ENCODE results near the gene KCNMB2.

DNA sequence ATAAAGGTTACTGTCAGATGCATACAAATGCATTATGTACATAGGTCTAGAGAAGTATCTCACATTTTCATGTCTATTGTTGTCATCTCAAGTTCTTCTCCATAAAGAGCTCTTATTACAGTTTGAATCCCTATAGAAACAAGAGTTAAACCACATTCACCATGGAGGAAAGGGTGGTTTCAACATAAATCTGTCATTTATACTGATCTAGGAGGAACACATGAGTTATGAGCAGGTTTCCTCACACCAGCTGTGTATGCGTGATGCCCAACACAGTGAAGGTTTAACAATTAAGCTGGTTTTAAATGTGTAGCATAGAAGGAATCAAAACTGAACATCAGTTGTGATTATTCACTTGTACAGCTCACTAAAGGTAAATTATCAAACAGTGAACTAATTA is 251.7 kb downstream of the KCNMB2 start:
- TF ChIP-seq, protein P1, sequence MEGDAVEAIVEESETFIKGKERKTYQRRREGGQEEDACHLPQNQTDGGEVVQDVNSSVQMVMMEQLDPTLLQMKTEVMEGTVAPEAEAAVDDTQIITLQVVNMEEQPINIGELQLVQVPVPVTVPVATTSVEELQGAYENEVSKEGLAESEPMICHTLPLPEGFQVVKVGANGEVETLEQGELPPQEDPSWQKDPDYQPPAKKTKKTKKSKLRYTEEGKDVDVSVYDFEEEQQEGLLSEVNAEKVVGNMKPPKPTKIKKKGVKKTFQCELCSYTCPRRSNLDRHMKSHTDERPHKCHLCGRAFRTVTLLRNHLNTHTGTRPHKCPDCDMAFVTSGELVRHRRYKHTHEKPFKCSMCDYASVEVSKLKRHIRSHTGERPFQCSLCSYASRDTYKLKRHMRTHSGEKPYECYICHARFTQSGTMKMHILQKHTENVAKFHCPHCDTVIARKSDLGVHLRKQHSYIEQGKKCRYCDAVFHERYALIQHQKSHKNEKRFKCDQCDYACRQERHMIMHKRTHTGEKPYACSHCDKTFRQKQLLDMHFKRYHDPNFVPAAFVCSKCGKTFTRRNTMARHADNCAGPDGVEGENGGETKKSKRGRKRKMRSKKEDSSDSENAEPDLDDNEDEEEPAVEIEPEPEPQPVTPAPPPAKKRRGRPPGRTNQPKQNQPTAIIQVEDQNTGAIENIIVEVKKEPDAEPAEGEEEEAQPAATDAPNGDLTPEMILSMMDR (IDR thresholded peaks at IDR 0.05): no peak
- TF ChIP-seq POLR2AphosphoS2 (conservative IDR thresholded peaks at IDR 0.05; ENCODE audit: low read length) (no peak), PHF8 (IDR thresholded peaks at IDR 0.05; ENCODE audit: borderline replicate concordance, low read depth) (no peak), POLR2A (IDR thresholded peaks at IDR 0.05; ENCODE audit: low read length) (no peak), HOXA7 (CRISPR knock-in tag; IDR thresholded peaks at IDR 0.05) (no peak), ESRRA (IDR thresholded peaks at IDR 0.05; ENCODE audit: borderline replicate concordance, low read length) (no peak), TP53 (CRISPR knock-in tag; IDR thresholded peaks at IDR 0.05) (no peak)
- TF ChIP-seq, protein P2, sequence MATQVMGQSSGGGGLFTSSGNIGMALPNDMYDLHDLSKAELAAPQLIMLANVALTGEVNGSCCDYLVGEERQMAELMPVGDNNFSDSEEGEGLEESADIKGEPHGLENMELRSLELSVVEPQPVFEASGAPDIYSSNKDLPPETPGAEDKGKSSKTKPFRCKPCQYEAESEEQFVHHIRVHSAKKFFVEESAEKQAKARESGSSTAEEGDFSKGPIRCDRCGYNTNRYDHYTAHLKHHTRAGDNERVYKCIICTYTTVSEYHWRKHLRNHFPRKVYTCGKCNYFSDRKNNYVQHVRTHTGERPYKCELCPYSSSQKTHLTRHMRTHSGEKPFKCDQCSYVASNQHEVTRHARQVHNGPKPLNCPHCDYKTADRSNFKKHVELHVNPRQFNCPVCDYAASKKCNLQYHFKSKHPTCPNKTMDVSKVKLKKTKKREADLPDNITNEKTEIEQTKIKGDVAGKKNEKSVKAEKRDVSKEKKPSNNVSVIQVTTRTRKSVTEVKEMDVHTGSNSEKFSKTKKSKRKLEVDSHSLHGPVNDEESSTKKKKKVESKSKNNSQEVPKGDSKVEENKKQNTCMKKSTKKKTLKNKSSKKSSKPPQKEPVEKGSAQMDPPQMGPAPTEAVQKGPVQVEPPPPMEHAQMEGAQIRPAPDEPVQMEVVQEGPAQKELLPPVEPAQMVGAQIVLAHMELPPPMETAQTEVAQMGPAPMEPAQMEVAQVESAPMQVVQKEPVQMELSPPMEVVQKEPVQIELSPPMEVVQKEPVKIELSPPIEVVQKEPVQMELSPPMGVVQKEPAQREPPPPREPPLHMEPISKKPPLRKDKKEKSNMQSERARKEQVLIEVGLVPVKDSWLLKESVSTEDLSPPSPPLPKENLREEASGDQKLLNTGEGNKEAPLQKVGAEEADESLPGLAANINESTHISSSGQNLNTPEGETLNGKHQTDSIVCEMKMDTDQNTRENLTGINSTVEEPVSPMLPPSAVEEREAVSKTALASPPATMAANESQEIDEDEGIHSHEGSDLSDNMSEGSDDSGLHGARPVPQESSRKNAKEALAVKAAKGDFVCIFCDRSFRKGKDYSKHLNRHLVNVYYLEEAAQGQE (IDR thresholded peaks at IDR 0.05): no peak

Data from A549 (cell line).